Fibroblast of skin of right biceps (primary cell): ENCODE results near the gene TAGLN2.

ENCODE experiments used
- DNase-seq: peaks from one replicate; pipeline ENCODE4 v3.0.0-alpha.2; 2013

TAGLN2 gene

GRCh38 chr1:159924791-159925718, at the start of gene TAGLN2:
TSS of gene TAGLN2 (minus strand) at chr1:159925507. CDS start at chr1:159920509, 4,998 bp downstream.
- DNase-seq, result peak; percentile 92

- no peak for DNase-seq
Observed at GRCh38 chr1:159974350-159974965, 49.2 kb upstream of the TAGLN2 start.

GRCh38 chr1:159973350-159973940, 48.1 kb upstream of the TAGLN2 start:
- no peak for DNase-seq

- DNase-seq, result no peak
Observed at GRCh38 chr1:159972443-159973205, 47.3 kb upstream of the TAGLN2 start.

- no peak for DNase-seq
Observed at GRCh38 chr1:159970932-159971342, 45.6 kb upstream of the TAGLN2 start.

GRCh38 chr1:159968901-159969300, 43.6 kb upstream of the TAGLN2 start:
- no peak for DNase-seq

GRCh38 chr1:159965263-159965662, 40.0 kb upstream of the TAGLN2 start:
- DNase-seq, result no peak

- no peak for DNase-seq
Observed at GRCh38 chr1:159964144-159964543, 38.8 kb upstream of the TAGLN2 start.

GRCh38 chr1:159962176-159962575, 36.9 kb upstream of the TAGLN2 start:
- DNase-seq, result no peak

GRCh38 chr1:159961636-159962035, 36.3 kb upstream of the TAGLN2 start:
- no peak for DNase-seq

- peak; percentile 95 for DNase-seq
Observed at GRCh38 chr1:159960721-159961381, 35.5 kb upstream of the TAGLN2 start.

- DNase-seq, result peak; percentile 59
Observed at GRCh38 chr1:159959451-159959850, 34.1 kb upstream of the TAGLN2 start.

GRCh38 chr1:159958719-159959380, 33.5 kb upstream of the TAGLN2 start:
- no peak for DNase-seq

- no peak for DNase-seq
Observed at GRCh38 chr1:159957824-159958268, 32.5 kb upstream of the TAGLN2 start.

- no peak for DNase-seq
Observed at GRCh38 chr1:159955456-159955855, 30.1 kb upstream of the TAGLN2 start.

- DNase-seq, result peak; percentile 76
Observed at GRCh38 chr1:159953536-159954515, 28.5 kb upstream of the TAGLN2 start, which contains the start of gene SLAMF9. TSS of gene SLAMF9 (minus strand) at chr1:159954237. CDS start at chr1:159954137, 100 bp downstream.

GRCh38 chr1:159952932-159953331, 27.6 kb upstream of the TAGLN2 start:
- DNase-seq, result no peak

GRCh38 chr1:159951551-159951950, 26.2 kb upstream of the TAGLN2 start:
- DNase-seq, result no peak

- no peak for DNase-seq
Observed at GRCh38 chr1:159951016-159951415, 25.7 kb upstream of the TAGLN2 start.

GRCh38 chr1:159949981-159950381, 24.7 kb upstream of the TAGLN2 start:
- DNase-seq, result no peak
